WTC11 (cell line): ENCODE measurements around the gene CHRNB2.

Source experiments
- CREB1 ChIP-seq: sonication (generic); formaldehyde crosslinking; IDR thresholded peaks from 2 replicates; pipeline ENCODE4 v1.8.0; 2023; ENCODE audit warnings: mild to moderate bottlenecking, missing genetic modification reagents
- CREM ChIP-seq: sonication (generic); formaldehyde crosslinking; IDR thresholded peaks from 2 replicates; pipeline ENCODE4 v1.8.1; 2022; ENCODE audit warnings: mild to moderate bottlenecking, missing genetic modification reagents, moderate library complexity
- CTCF ChIP-seq: fragments of 200-600 bp; IDR thresholded peaks from 2 replicates; pipeline ENCODE4 v1.8.0; 2022; ENCODE audit warnings: antibody characterized with exemption
- JUN ChIP-seq: sonication (generic); formaldehyde crosslinking; IDR thresholded peaks from 2 replicates; pipeline ENCODE4 v1.8.0; 2023; ENCODE audit warnings: mild to moderate bottlenecking, missing genetic modification reagents
- NR1H2 ChIP-seq: sonication (generic); formaldehyde crosslinking; IDR thresholded peaks from 2 replicates; pipeline ENCODE4 v1.9.0; 2021; ENCODE audit warnings: mild to moderate bottlenecking, moderate library complexity, missing genetic modification reagents
- NR3C1 ChIP-seq: sonication (generic); formaldehyde crosslinking; conservative IDR thresholded peaks from 2 replicates; pipeline ENCODE4 v1.8.1; 2023; ENCODE audit warnings: low read depth, mild to moderate bottlenecking, missing genetic modification reagents
- RELA ChIP-seq: sonication (generic); formaldehyde crosslinking; IDR thresholded peaks from 2 replicates; pipeline ENCODE4 v1.8.1; 2022; ENCODE audit warnings: missing genetic modification reagents, mild to moderate bottlenecking, borderline replicate concordance
- TP53 ChIP-seq: sonication (generic); formaldehyde crosslinking; IDR thresholded peaks from 2 replicates; pipeline ENCODE4 v1.8.1; 2023; ENCODE audit warnings: mild to moderate bottlenecking, missing genetic modification reagents
- ZNF425 ChIP-seq: fragments of 250-450 bp; sonication (Bioruptor Pico); conservative IDR thresholded peaks from 2 replicates; pipeline ENCODE4 v1.9.0; 2021; ENCODE audit warnings: mild to moderate bottlenecking
- TF ChIP-seq, protein P1 (sequence below): sonication (generic); formaldehyde crosslinking; IDR thresholded peaks from 2 replicates; pipeline ENCODE4 v1.8.1; 2022; ENCODE audit warnings: mild to moderate bottlenecking, moderate library complexity, missing genetic modification reagents
- TF ChIP-seq, protein P2 (sequence below): sonication (generic); formaldehyde crosslinking; IDR thresholded peaks from 2 replicates; pipeline ENCODE4 v1.8.0; 2022; ENCODE audit warnings: mild to moderate bottlenecking, missing genetic modification reagents
- TF ChIP-seq, protein P3 (sequence below): sonication (generic); formaldehyde crosslinking; IDR thresholded peaks from 2 replicates; pipeline ENCODE4 v1.8.0; 2022; ENCODE audit warnings: missing genetic modification reagents

- TF ChIP-seq CTCF (no peak), CREM (no peak), JUN (CRISPR knock-in tag) (no peak), CREB1 (CRISPR knock-in tag) (no peak), NR3C1 (no peak), ZNF425 (CRISPR knock-in tag) (no peak), NR1H2 (CRISPR knock-in tag) (no peak), TP53 (no peak), RELA (CRISPR knock-in tag) (no peak)
- TF ChIP-seq, protein P1, sequence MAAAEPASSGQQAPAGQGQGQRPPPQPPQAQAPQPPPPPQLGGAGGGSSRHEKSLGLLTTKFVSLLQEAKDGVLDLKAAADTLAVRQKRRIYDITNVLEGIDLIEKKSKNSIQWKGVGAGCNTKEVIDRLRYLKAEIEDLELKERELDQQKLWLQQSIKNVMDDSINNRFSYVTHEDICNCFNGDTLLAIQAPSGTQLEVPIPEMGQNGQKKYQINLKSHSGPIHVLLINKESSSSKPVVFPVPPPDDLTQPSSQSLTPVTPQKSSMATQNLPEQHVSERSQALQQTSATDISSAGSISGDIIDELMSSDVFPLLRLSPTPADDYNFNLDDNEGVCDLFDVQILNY (CRISPR knock-in tag), result no peak
- TF ChIP-seq, protein P2, sequence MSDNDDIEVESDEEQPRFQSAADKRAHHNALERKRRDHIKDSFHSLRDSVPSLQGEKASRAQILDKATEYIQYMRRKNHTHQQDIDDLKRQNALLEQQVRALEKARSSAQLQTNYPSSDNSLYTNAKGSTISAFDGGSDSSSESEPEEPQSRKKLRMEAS (CRISPR knock-in tag), result no peak
- TF ChIP-seq, protein P3, sequence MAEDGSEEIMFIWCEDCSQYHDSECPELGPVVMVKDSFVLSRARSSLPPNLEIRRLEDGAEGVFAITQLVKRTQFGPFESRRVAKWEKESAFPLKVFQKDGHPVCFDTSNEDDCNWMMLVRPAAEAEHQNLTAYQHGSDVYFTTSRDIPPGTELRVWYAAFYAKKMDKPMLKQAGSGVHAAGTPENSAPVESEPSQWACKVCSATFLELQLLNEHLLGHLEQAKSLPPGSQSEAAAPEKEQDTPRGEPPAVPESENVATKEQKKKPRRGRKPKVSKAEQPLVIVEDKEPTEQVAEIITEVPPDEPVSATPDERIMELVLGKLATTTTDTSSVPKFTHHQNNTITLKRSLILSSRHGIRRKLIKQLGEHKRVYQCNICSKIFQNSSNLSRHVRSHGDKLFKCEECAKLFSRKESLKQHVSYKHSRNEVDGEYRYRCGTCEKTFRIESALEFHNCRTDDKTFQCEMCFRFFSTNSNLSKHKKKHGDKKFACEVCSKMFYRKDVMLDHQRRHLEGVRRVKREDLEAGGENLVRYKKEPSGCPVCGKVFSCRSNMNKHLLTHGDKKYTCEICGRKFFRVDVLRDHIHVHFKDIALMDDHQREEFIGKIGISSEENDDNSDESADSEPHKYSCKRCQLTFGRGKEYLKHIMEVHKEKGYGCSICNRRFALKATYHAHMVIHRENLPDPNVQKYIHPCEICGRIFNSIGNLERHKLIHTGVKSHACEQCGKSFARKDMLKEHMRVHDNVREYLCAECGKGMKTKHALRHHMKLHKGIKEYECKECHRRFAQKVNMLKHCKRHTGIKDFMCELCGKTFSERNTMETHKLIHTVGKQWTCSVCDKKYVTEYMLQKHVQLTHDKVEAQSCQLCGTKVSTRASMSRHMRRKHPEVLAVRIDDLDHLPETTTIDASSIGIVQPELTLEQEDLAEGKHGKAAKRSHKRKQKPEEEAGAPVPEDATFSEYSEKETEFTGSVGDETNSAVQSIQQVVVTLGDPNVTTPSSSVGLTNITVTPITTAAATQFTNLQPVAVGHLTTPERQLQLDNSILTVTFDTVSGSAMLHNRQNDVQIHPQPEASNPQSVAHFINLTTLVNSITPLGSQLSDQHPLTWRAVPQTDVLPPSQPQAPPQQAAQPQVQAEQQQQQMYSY (CRISPR knock-in tag), result no peak
Measured at GRCh38 chr1:154583773-154584172, 16.2 kb downstream of the CHRNB2 start.
